ENCODE results near the gene FGGY.

FGGY gene

DNA sequence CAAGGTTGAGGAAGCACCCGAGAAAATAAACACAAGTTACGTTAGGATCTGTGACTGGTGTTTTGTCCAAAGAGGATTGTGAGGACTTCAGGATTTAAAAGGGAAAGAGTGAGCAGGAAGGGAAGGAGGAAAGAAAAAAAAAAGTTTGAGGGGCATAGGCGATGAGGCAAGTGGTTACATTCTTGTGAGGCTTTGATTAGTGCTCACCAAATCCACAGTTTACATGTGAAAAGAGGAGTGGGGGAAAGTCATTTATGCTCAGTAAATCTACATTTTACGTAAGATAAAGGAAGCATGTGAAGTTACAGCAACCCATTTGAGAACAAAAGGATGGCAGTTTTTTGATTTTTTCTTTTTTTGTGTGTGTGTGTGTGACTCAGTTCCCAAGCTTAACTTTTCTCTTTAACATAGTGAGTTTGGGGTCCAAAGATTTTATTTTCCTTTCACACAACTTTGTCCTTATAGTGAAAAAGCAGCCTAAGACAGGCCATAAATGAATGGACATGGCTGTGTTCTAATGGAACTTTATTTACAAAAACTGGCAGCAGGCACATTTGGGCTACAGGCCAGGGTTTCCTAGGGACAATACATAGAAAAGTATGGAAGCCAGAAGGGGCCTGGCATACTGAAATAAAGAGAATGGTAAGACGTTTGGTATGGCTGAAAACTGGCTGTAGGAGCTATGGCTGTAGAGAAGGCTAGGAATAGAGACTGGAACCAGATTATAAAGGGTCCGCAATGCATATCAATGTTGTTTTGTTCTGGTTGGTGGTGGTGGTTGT, 121.7 kb downstream of the FGGY start:
- DNase-seq, result no peak

GRCh38 chr1:59419361-59420140, 122.7 kb downstream of the FGGY start:
- no peak for DNase-seq

DNA sequence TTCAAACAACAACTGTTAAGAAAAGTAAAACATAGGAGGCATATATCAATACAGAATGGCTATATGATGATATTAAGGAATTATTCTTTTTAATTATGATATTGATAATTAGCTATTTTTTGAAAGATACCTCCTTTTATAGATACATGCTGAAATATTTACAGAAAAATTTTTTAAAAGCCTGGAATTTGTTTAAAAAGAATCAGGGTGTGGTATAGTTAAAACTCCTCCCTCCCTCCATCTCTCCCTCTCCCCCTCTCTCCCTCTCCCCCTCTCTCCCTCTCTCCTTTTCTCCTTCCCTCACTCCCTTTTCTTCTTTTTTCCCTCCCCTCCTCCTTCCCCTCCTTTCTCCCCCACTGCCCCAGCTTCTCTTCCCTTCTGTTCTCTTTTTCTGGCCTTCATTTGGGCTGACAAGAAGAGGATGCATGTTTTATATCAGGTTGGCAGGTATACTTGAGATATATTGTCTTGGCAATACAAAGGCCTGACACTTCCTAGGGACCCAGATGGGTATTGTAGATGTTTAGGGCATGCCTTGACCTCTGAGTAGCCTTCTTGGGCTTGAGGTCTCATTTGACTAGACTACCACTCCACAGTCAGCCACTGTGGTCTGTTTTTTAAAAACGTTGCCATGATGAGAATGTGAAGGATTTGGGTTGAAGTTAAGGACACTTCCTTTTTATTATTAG, 124.5 kb downstream of the FGGY start:
- DNase-seq, result no peak

GRCh38 chr1:59422921-59423575, 126.2 kb downstream of the FGGY start:
- DNase-seq, result no peak

DNA sequence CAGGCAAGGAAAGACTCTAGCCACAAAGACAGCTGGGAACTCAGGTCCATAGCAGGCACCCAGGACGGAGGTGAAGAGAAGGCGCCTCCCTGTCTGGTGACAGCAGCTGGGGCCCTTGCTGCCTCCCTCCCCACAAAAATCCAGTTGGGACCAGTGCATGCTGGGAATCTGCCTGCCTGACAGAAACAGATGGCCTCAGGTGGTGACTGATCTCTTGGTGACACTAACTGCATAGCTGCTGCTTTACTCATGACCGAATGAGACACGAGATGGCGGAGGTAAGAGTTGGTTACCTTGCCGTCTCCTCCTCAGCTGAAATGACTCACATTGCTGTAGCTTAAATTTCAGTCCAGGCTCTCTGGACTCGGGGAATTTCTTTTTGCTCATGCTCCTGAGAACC, 130.3 kb downstream of the FGGY start:
- no peak for DNase-seq

DNA sequence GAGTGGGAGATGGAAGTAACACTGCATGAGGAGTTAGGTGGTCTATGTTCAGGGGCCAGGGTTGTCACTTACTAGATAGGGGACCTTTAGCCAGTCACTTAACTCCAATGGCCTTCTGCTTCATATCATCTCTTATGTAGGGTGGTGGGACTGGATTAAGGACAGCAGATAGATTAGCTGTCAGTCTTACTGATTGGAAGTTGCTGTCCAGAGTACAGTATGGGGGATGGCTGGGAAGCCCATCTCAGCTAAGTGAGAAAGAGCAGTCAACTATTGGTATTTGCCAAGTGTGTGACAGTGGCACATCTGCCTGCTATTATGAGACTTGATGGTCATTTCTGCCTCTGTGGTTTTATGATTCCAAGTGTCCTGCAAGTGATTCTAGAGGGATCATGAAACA, 130.9 kb downstream of the FGGY start:
- no peak for DNase-seq

DNA sequence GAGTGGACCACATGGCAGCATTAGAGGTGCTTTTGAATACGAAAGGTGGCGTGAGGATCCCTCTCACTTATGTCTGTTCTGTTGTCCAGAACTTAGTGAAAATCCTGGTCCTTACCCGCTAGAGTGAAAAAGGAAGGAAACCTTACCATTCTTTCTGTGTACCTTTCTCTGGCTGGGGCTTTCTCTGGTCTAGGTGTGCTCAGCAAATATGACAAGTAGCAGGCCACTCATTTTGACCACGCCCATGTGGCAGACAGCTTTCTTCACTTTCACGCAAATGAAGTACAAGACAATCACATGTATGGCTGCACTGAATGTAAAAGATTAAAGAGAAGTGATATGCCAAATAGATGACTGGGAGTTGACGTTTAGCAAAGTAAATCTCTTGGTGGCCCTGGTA, 131.9 kb downstream of the FGGY start:
- DNase-seq, result no peak

- no peak for DNase-seq
These were observed 132.8 kb downstream of the FGGY start for GRCh38 chr1:59429656-59430055.

DNA sequence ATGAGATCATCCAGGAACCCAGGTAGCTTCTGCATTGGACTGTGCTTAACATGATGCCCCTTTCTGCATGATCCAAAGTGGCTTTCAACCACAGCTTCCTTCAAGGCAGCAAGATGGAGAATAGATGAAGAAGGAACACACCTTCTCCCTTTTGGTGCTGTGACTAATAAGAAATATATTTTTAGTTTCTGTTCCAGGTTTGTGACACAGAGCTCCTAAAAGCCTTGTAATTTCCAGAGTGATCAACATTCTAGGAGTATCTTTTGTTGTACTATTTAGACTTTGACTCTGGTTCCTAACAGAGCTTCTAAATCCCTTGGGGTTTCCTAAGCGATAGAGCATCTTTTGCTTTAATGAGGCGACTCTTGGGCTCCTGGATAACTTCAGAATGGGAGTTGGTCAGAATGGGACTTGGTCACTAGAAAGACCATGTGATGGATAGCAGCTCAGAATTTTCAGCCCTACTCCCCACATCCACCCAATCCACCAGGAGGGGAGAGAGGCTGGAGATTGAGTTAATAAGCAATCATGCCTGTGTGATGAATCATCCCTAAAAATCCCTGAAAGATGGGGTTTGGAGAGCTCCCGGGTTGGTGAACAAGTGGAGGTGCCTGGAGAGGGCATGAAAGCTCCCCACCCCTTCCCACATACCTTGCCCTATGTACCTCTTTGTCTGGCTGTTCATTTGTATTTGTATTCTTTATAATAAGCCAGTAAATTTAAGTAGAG, 134.8 kb downstream of the FGGY start:
- DNase-seq, result no peak

DNA sequence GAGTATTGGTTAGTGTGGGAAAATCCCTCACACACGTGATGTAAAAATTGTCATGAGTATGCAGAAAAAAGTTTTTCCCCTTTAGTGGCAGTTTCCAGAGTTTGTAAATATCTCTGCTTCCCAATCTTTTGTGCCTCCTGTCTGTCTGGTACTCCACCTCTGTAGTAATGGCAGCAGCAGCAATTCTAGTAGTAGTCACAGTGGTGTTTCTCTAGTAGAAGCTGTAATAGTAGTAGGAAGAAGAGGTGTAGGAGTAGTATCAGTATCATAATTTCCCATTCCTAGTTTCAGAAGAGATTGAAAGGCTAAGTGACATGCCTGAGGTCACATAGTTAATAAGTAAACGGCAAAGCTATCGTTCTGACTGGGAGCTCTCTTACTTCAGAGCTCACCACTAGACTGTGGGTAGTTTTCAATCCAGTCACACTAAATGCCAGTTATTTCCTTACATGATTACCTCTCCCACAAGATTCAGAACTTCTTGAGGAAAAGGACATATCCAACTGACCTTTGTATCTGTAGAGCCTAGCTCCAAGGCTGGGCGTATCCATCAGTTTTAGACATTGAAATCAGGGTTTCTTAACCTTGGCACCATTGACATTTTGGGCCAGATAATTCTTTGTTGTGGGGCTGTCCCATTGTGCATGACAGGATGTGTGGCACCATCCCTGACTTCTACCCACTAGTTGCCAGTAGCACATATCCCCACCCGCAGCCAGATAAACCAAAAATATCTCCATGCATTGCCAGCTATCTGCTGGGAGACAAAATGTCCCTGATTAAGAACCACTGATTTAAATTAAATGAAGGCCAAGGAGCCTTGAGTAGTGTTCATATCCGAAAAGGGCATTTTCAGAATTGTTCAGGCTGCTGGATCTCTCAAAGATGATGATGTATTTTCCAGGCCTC, 135.9 kb downstream of the FGGY start:
- DNase-seq, result no peak

DNA sequence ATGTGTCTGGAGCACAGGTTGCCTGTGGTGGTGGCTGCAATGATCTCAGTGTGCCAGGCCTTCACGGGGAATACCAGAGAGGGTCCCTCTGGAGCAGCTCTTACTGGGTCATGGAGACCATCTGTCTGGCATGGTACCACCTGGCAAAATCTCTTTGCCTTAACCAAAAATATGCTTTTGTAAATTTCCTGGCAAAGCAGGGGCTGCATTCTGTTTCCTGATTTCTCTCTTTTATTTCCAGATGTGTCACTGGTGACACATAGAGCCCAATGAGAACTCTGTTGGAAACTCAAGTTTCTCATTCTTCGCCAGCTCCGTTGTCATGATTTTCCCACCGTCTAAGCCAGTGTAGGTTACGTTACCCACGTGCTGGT, 136.5 kb downstream of the FGGY start:
- DNase-seq, result no peak

DNA sequence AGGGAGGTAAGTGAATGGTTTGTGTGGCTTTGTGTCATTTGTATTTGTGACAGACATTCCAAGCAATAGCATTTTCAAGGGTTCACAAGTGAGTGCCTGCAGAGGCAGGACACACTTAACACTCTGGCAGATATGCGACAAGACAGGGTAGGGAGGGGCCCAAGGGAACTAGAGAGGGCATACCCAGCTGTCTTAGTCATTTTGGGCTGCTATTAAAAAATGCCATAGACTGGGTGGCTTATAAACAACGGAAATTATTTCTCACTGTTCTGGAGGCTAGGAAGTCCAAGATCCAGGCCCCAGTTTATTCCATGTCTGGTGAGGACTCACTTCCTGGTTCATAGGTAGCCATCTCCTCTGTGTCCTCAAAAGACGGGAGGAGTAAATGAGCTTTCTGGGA, 137.4 kb downstream of the FGGY start:
- DNase-seq, result no peak

DNA sequence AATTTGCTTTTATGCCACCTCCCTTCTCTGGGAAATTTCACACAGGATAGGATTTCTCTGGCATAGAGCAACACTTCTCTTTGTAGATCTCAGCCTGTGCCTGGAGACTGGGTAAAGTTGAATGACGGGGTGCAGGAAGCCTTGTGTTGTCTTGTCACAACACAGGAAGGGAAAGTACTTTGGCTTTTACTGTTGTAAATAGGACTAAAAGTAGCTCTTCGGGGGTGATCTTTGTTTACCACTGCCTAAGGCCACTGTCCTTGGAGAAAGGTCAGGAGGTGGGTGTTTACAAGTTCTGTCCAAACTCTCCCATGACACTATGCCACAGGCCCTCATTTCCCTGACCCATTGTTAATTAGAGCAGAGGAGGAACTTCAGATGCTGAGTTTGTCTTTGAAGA, 139.7 kb downstream of the FGGY start:
- no peak for DNase-seq

- DNase-seq, result no peak
These were observed 141.2 kb downstream of the FGGY start for GRCh38 chr1:59438058-59438560.

DNA sequence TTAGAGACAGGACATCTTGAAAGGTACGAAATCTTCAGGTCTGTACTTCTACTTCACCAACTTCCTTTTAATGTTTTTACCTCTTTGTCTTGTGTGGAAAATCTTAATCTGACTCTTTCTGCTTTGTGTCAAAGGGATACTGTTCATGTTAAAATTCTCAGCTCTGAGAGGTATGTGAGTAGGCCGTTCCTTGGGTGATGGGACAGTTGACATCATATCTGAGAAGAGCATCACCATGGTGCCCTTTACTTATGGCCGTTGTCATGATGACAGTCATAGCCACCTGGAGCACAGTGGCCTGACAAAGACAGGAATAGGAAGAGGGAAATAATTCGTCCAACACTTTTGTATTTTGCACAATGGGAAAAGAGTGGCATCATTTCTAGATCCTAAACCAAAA, 145.6 kb downstream of the FGGY start:
- no peak for DNase-seq

GRCh38 chr1:59443310-59443709, 146.4 kb downstream of the FGGY start:
- DNase-seq, result no peak

GRCh38 chr1:59444520-59444919, 147.6 kb downstream of the FGGY start:
- DNase-seq, result no peak

GRCh38 chr1:59445040-59445439, 148.1 kb downstream of the FGGY start:
- no peak for DNase-seq

GRCh38 chr1:59446257-59446901, 149.5 kb downstream of the FGGY start:
- DNase-seq, result no peak

- no peak for DNase-seq
These were observed 155.1 kb downstream of the FGGY start for GRCh38 chr1:59452026-59452425.

- no peak for DNase-seq
These were observed 155.7 kb downstream of the FGGY start for GRCh38 chr1:59452559-59452958.

All from NCI-H1105 (cell line).